RPMI7951 (cell line): Measurements from ENCODE around the gene STING1. TPM values are rescaled to one million over a fixed set of nuclear protein-coding genes. Genes with fewer than 3 reads are reported as not detected.
"Not testable (repeated sequence)": the region's sequence is repeated elsewhere in the genome, so short reads cannot be mapped to it uniquely, and the experiment has no call there.

Source experiments
- DNase-seq: peaks from one replicate; pipeline ENCODE4 v3.0.0-alpha.2; 2012; ENCODE audit warnings: low read depth
- total RNA-seq: library from RNA; depleted of rRNA; stranded (reverse); fragments of >200 nt; shearing (Covaris generic); gene quantifications from 2 replicates; pipeline ENCODE4 v1.2.3, GENCODE V29; 2014; rRNA removed

The STING1 gene
- 9.7 and 10.4 TPM in 2 replicates for total RNA-seq

GRCh38 chr5:139482050-139482889 lies at the start of gene STING1:
Gene STING1 (minus strand): TSS chr5:139482758. CDS start chr5:139481704, 1,054 bp downstream.
- DNase-seq, result peak; percentile 95

GRCh38 chr5:139531772-139532169 lies 49.2 kb upstream of the STING1 start:
- DNase-seq, result no peak

- DNase-seq, result not testable (repeated sequence)
These were observed 47.5 kb upstream of the STING1 start for GRCh38 chr5:139530079-139530478.

- DNase-seq, result not testable (repeated sequence)
These were observed 46.1 kb upstream of the STING1 start for GRCh38 chr5:139528695-139529094.

- DNase-seq, result not testable (repeated sequence)
These were observed 45.4 kb upstream of the STING1 start for GRCh38 chr5:139527896-139528467.

GRCh38 chr5:139527090-139527470 lies 44.5 kb upstream of the STING1 start:
- not testable (repeated sequence) for DNase-seq

- DNase-seq, result not testable (repeated sequence)
These were observed 43.9 kb upstream of the STING1 start for GRCh38 chr5:139526309-139527089.

- DNase-seq, result not testable (repeated sequence)
These were observed 43.2 kb upstream of the STING1 start for GRCh38 chr5:139525586-139526308.

GRCh38 chr5:139524940-139525585 lies 42.5 kb upstream of the STING1 start:
- DNase-seq, result no peak

- no peak for DNase-seq
These were observed 41.9 kb upstream of the STING1 start for GRCh38 chr5:139524446-139524845.

- DNase-seq, result no peak
These were observed 41.3 kb upstream of the STING1 start for GRCh38 chr5:139523635-139524445.

GRCh38 chr5:139517683-139518564 lies 35.4 kb upstream of the STING1 start:
- DNase-seq, result peak; percentile 75

GRCh38 chr5:139514486-139514856 lies 31.9 kb upstream of the STING1 start:
- no peak for DNase-seq

- no peak for DNase-seq
These were observed 31.4 kb upstream of the STING1 start for GRCh38 chr5:139513852-139514485.

GRCh38 chr5:139513434-139513833 lies 30.9 kb upstream of the STING1 start:
- peak; percentile 78 for DNase-seq

- DNase-seq, result no peak
These were observed 30.3 kb upstream of the STING1 start for GRCh38 chr5:139512786-139513390.

GRCh38 chr5:139504722-139505121 lies 22.2 kb upstream of the STING1 start:
- not testable (repeated sequence) for DNase-seq

GRCh38 chr5:139503879-139504278 lies 21.3 kb upstream of the STING1 start:
- not testable (repeated sequence) for DNase-seq
